Left ventricle myocardium inferior (tissue), 1 donor: Measurements from ENCODE around the gene MRC2. TPM values are rescaled to one million over a fixed set of nuclear protein-coding genes. Genes with fewer than 3 reads are reported as not detected.

Experiments
- DNase-seq: peaks from one replicate; pipeline ENCODE4 v3.0.0-alpha.2; 2020
- H3K27ac ChIP-seq: fragments of 200-600 bp; replicated peaks from 2 replicates; pipeline ENCODE4 v1.8.0; 2021
- H3K27me3 ChIP-seq: fragments of 200-600 bp; 2 replicates; pipeline ENCODE4 v1.8.0; 2021; ENCODE audit warnings: low read depth
- H3K36me3 ChIP-seq: fragments of 200-600 bp; 2 replicates; pipeline ENCODE4 v1.8.0; 2021
- H3K4me1 ChIP-seq: fragments of 200-600 bp; 2 replicates; pipeline ENCODE4 v1.8.0; 2021
- H3K4me3 ChIP-seq: fragments of 200-600 bp; 2 replicates; pipeline ENCODE4 v1.8.0; 2021; ENCODE audit warnings: mild to moderate bottlenecking, moderate library complexity
- H3K9me3 ChIP-seq: fragments of 200-600 bp; replicated peaks from 2 replicates; pipeline ENCODE4 v1.8.0; 2021
- CTCF ChIP-seq: fragments of 200-600 bp; IDR thresholded peaks from 2 replicates; pipeline ENCODE4 v1.8.0; 2021; ENCODE audit warnings: antibody characterized with exemption, mild to moderate bottlenecking, borderline replicate concordance
- intact Hi-C: fragments of 100-400 bp; cut with micrococcal nuclease; formaldehyde crosslinking; loops from one replicate; pipeline ENCODE4 v1.11.0; 2022
- total RNA-seq: library from RNA; stranded (reverse); fragmentation: NEBNext Ultra II Directional; extraction: Animal tissue kit (Norgen Biotek cat#: 25700); gene quantifications from one replicate; pipeline ENCODE4 v1.2.1, GENCODE V29; 2021
- donor health status: DM: no; HTN: yes; CAD: no; lungs with severe emphysema.

MRC2 gene
- total RNA-seq, 1 donor from 2014 or later: 22.8 TPM

GRCh38 chr17:62714016-62714777 lies 86.7 kb downstream of the MRC2 start:
- intact Hi-C loops: no loop called here
- DNase-seq: no peak
- no peak for TF ChIP-seq CTCF

GRCh38 chr17:62715882-62716390 lies 88.5 kb downstream of the MRC2 start:
- Histone ChIP-seq H3K27ac (no peak overlapping the region), H3K9me3 (no peaks in the 10 kb centered on the region), H3K4me1 (no peaks in the 10 kb centered on the region), H3K4me3 (no peak overlapping the region), H3K27me3 (peaks cover 10% of the 10 kb centered on the region), H3K36me3 (no peaks in the 10 kb centered on the region)
- no peak for DNase-seq
- intact Hi-C loops: no loop called here
- TF ChIP-seq CTCF: no peak

More at GRCh38 chr17:62714016-62714777, 86.7 kb downstream of the MRC2 start:
- H3K4me3 ChIP-seq: no peak overlapping the region
- no peaks in the 10 kb centered on the region for H3K36me3 ChIP-seq
- H3K4me1 ChIP-seq: no peaks in the 10 kb centered on the region
- H3K9me3 ChIP-seq: no peaks in the 10 kb centered on the region
- no peak overlapping the region for H3K27ac ChIP-seq
- peaks cover 5% of the 10 kb centered on the region for H3K27me3 ChIP-seq

- Histone ChIP-seq H3K4me3 (no peak overlapping the region), H3K27ac (no peak overlapping the region), H3K9me3 (no peaks in the 10 kb centered on the region), H3K4me1 (no peaks in the 10 kb centered on the region), H3K27me3 (peaks cover 10% of the 10 kb centered on the region), H3K36me3 (no peaks in the 10 kb centered on the region)
- TF ChIP-seq CTCF: no peak
- no peak for DNase-seq
- intact Hi-C loops: no loop called here
These were observed 89.5 kb downstream of the MRC2 start for GRCh38 chr17:62716834-62717588.

DNA sequence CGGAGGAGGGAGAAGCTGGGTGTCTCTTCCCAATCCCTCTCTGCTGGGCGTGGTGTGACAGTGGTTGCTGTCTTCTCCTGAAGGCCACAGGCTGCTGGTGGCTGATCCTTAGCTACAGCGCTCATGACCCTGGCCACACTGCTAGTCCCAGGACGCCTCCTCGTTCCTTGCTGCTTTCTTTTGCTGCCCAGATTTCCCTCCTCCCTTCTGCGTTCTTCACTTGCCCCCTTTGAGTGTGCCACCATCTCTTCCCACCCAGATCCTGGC lies 90.1 kb downstream of the MRC2 start:
- Histone ChIP-seq H3K27me3 (peaks cover 10% of the 10 kb centered on the region), H3K9me3 (no peaks in the 10 kb centered on the region), H3K4me3 (no peak overlapping the region), H3K4me1 (no peaks in the 10 kb centered on the region), H3K36me3 (no peaks in the 10 kb centered on the region), H3K27ac (no peak overlapping the region)
- intact Hi-C loops: no loop called here
- no peak for TF ChIP-seq CTCF
- DNase-seq: no peak

- Histone ChIP-seq H3K9me3 (no peaks in the 10 kb centered on the region), H3K27me3 (peaks cover 12% of the 10 kb centered on the region), H3K4me1 (no peaks in the 10 kb centered on the region), H3K4me3 (no peak overlapping the region), H3K36me3 (no peaks in the 10 kb centered on the region), H3K27ac (no peak overlapping the region)
- no peak for DNase-seq
- intact Hi-C loops: no loop called here
- no peak for TF ChIP-seq CTCF
These were observed 90.4 kb downstream of the MRC2 start for GRCh38 chr17:62717889-62718288.
